ENCODE results near the gene ATG10.

GRCh38 chr5:82104872-82105271 lies 133.0 kb downstream of the ATG10 start:
- TF ChIP-seq MAX (IDR thresholded peaks at IDR 0.05; ENCODE audit: low read depth, low read length) (no peak), CTCF (IDR thresholded peaks at IDR 0.05; ENCODE audit: low read depth, low read length) (no peak), POLR2A (IDR thresholded peaks at IDR 0.05; ENCODE audit: extremely low read depth, insufficient read length) (no peak), MYC (IDR thresholded peaks at IDR 0.05; ENCODE audit: low read depth, low read length) (no peak)
